ENCODE measurements around the gene CBX6. TPM values are rescaled to one million over a fixed set of nuclear protein-coding genes. Genes with fewer than 3 reads are reported as not detected.

The CBX6 gene
- total RNA-seq, 1 experiment from 2014 or later, result 90.0 TPM

DNA sequence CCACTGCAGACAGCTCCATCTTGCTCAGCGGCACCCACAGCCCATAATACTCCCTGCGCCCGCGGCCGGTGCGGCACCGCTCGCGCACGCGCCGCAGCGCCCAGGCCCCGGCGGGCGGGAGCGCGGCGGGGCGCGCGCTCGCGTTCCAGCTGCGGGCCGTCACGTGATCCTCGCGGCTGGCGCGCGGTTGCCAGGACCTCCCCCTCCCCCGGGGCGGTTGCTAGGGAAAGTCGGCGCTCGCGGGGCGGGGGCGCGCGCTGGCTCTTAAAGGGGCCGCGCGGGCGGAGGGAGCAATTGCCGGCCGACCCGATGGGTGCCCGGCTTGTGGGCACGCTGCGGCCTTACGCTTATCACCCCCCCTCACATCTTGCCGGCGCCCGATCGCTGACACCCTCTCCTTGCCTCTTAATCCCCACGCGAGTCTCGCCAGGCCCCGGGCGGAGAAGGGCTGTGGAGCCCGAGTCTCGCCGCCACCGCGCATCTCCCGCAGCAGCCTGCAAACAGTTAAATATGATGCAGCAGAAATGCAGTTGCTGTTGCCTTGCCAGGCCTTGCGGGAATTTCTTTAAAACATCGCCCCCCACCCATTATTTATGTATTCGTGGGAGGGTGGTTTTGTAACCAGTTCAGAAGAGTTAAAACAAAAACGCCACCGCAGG is at the start of gene CBX6 (continued):
- TF ChIP-seq POLR2AphosphoS5 (IDR thresholded peaks at IDR 0.05; ENCODE audit: low read depth, low read length), result peak; percentile 74
- no peak for TF ChIP-seq CEBPB (IDR thresholded peaks at IDR 0.05; ENCODE audit: low read depth)
- TF ChIP-seq JUND (IDR thresholded peaks at IDR 0.05), result no peak
- no peak for TF ChIP-seq ZNF274 (IDR thresholded peaks at IDR 0.05; ENCODE audit: low read depth, low read length)
- TF ChIP-seq EZH2phosphoT487 (IDR thresholded peaks at IDR 0.05; ENCODE audit: borderline replicate concordance), result no peak

DNA sequence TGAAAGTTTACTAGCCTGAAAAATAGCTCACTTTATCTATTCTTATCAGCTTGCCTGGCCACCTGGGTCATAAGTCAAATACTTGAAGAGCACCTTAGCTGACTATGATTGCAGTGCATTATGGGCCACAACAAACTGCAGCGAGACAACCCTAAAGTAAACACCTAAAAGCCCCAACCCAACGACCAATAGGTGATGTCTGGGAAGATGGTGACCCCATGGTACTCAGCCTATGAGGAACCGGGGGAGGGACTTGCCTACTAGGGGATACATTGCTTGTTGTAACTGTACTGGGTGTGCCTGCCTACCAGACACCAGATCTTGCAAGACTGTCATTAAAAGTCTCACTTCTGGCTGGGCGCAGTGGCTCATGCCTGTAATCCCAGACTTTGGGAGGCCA is 49.8 kb upstream of the CBX6 start:
- POLR2A ChIA-PET, result no interaction called here
- H3K27ac ChIP-seq (ENCODE audit: low read depth, low read length), result peak overlapping the region; percentile 29; the same call in 1 of the 2 replicates

More for the DNA sequence above, 49.8 kb upstream of the CBX6 start:
- no TSS peak for BruUV-seq (replicated peaks)
- no peak overlapping the region for H3K9ac ChIP-seq (ENCODE audit: low read length)
- intact Hi-C loops (cut with micrococcal nuclease), result no loop called here
- no peaks in the 10 kb centered on the region for H3K9me2 ChIP-seq (ENCODE audit: insufficient read depth)
- H3K4me1 ChIP-seq (ENCODE audit: control insufficient read depth in 1 of 2, insufficient read depth in 2 of 2, low read length in 2 of 2), result peaks cover 51 to 57% of the 10 kb centered on the region in 2 experiments
- no peak for ATAC-seq
- H4K20me1 ChIP-seq (ENCODE audit: insufficient read depth), result no peaks in the 10 kb centered on the region
- TF ChIP-seq EZH2phosphoT487 (IDR thresholded peaks at IDR 0.05; ENCODE audit: borderline replicate concordance) (no peak), CEBPB (IDR thresholded peaks at IDR 0.05; ENCODE audit: low read depth) (no peak), YY1 (IDR thresholded peaks at IDR 0.05; ENCODE audit: extremely low read depth, insufficient replicate concordance, low read depth, low read length) (no peak), SIN3A (IDR thresholded peaks at IDR 0.05; ENCODE audit: low read depth) (no peak), ZNF274 (IDR thresholded peaks at IDR 0.05; ENCODE audit: low read depth, low read length) (no peak)
- TF ChIP-seq, protein P1, sequence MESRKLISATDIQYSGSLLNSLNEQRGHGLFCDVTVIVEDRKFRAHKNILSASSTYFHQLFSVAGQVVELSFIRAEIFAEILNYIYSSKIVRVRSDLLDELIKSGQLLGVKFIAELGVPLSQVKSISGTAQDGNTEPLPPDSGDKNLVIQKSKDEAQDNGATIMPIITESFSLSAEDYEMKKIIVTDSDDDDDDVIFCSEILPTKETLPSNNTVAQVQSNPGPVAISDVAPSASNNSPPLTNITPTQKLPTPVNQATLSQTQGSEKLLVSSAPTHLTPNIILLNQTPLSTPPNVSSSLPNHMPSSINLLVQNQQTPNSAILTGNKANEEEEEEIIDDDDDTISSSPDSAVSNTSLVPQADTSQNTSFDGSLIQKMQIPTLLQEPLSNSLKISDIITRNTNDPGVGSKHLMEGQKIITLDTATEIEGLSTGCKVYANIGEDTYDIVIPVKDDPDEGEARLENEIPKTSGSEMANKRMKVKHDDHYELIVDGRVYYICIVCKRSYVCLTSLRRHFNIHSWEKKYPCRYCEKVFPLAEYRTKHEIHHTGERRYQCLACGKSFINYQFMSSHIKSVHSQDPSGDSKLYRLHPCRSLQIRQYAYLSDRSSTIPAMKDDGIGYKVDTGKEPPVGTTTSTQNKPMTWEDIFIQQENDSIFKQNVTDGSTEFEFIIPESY (IDR thresholded peaks at IDR 0.05; ENCODE audit: extremely low read depth, insufficient replicate concordance, low read length), result no peak
- TF ChIP-seq, protein P2, sequence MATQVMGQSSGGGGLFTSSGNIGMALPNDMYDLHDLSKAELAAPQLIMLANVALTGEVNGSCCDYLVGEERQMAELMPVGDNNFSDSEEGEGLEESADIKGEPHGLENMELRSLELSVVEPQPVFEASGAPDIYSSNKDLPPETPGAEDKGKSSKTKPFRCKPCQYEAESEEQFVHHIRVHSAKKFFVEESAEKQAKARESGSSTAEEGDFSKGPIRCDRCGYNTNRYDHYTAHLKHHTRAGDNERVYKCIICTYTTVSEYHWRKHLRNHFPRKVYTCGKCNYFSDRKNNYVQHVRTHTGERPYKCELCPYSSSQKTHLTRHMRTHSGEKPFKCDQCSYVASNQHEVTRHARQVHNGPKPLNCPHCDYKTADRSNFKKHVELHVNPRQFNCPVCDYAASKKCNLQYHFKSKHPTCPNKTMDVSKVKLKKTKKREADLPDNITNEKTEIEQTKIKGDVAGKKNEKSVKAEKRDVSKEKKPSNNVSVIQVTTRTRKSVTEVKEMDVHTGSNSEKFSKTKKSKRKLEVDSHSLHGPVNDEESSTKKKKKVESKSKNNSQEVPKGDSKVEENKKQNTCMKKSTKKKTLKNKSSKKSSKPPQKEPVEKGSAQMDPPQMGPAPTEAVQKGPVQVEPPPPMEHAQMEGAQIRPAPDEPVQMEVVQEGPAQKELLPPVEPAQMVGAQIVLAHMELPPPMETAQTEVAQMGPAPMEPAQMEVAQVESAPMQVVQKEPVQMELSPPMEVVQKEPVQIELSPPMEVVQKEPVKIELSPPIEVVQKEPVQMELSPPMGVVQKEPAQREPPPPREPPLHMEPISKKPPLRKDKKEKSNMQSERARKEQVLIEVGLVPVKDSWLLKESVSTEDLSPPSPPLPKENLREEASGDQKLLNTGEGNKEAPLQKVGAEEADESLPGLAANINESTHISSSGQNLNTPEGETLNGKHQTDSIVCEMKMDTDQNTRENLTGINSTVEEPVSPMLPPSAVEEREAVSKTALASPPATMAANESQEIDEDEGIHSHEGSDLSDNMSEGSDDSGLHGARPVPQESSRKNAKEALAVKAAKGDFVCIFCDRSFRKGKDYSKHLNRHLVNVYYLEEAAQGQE (IDR thresholded peaks at IDR 0.05; ENCODE audit: low read depth), result no peak
- no peak overlapping the region for H2AFZ ChIP-seq (ENCODE audit: low read depth, low read length, poor library complexity, severe bottlenecking)
- H3K9me3 ChIP-seq (ENCODE audit: control insufficient read depth in 1 of 2, insufficient read depth in 1 of 2, low read depth in 1 of 2, low read length in 2 of 2), result no peaks in the 10 kb centered on the region
- no peaks in the 10 kb centered on the region for H3K36me3 ChIP-seq (ENCODE audit: control insufficient read depth in 1 of 2, insufficient read depth in 2 of 2, low read length in 2 of 2)
- no peaks in the 10 kb centered on the region for H3K27me3 ChIP-seq (ENCODE audit: insufficient read depth, low read length)
- ChIA-PET CTCF (interaction anchor here (1.7 kb wide), 1 partner anchor 200 kb away, joined by 4 read pairs; no protein-coding TSS in a partner anchor), RAD21 (ENCODE audit: low non-redundant PET in 1 of 2, low total read pairs in 2 of 2, uncharacterized antibody in 2 of 2, unreplicated experiment in 2 of 2) (no interaction called here)
- no peak overlapping the region for H3K4me3 ChIP-seq (replicated peaks in 1 of 2; ENCODE audit: low read depth in 1 of 2, low read length in 2 of 2)
- H3K4me2 ChIP-seq (ENCODE audit: low read length), result peak overlapping the region; percentile 39; the same call in 1 of the 2 replicates
- H3K79me2 ChIP-seq (ENCODE audit: insufficient read depth, low read length), result no peaks in the 10 kb centered on the region
- no peak for DNase-seq (ENCODE audit: low read depth, low spot score)

Measured in HCT116 (cell line).